HepG2 (cell line): ENCODE measurements around the gene GRIFIN.

Experiments used
- CTCF ChIP-seq: sonication (generic); formaldehyde crosslinking; IDR thresholded peaks from 2 replicates; pipeline ENCODE4 v1.5.0; 2020; ENCODE audit warnings: mild to moderate bottlenecking, missing genetic modification reagents, moderate library complexity
- FOXO4 ChIP-seq: sonication (generic); formaldehyde crosslinking; conservative IDR thresholded peaks from 2 replicates; pipeline ENCODE4 v1.8.1; 2023; ENCODE audit warnings: missing genetic modification reagents
- FUBP1 ChIP-seq: sonication (generic); formaldehyde crosslinking; IDR thresholded peaks from 2 replicates; pipeline ENCODE4 v1.5.1; 2020; ENCODE audit warnings: missing genetic modification reagents, mild to moderate bottlenecking, borderline replicate concordance
- HDAC2 ChIP-seq: sonication (generic); formaldehyde crosslinking; IDR thresholded peaks from 2 replicates; pipeline ENCODE4 v1.4.0; 2020; ENCODE audit warnings: missing genetic modification reagents
- NFE2L1 ChIP-seq: sonication (generic); formaldehyde crosslinking; IDR thresholded peaks from 2 replicates; pipeline ENCODE4 v1.4.0; 2020; ENCODE audit warnings: missing genetic modification reagents, mild to moderate bottlenecking, borderline replicate concordance
- PHF21A ChIP-seq: sonication (generic); formaldehyde crosslinking; IDR thresholded peaks from 2 replicates; pipeline ENCODE4 v1.5.0; 2020; ENCODE audit warnings: mild to moderate bottlenecking, missing genetic modification reagents
- SIX1 ChIP-seq: sonication (generic); formaldehyde crosslinking; IDR thresholded peaks from 2 replicates; pipeline ENCODE4 v1.4.0; 2020; ENCODE audit warnings: missing genetic modification reagents, borderline replicate concordance
- TEAD2 ChIP-seq: sonication (generic); formaldehyde crosslinking; IDR thresholded peaks from 2 replicates; pipeline ENCODE4 v1.9.0; 2021; ENCODE audit warnings: missing genetic modification reagents
- ZBTB1 ChIP-seq: sonication (generic); formaldehyde crosslinking; IDR thresholded peaks from 2 replicates; pipeline ENCODE4 v1.4.0; 2020; ENCODE audit warnings: missing genetic modification reagents, borderline replicate concordance
- ZBTB21 ChIP-seq: sonication (generic); formaldehyde crosslinking; IDR thresholded peaks from 2 replicates; pipeline ENCODE4 v1.4.0; 2020; ENCODE audit warnings: missing genetic modification reagents
- ZFP36 ChIP-seq: fragments of 150-350 bp; IDR thresholded peaks from 2 replicates; pipeline ENCODE4 v1.6.1; 2018; ENCODE audit warnings: borderline replicate concordance, low read length, low read depth; ENCODE audit not compliant: partially characterized antibody
- ZFP41 ChIP-seq: sonication (generic); formaldehyde crosslinking; IDR thresholded peaks from 2 replicates; pipeline ENCODE4 v1.4.0; 2020; ENCODE audit warnings: mild to moderate bottlenecking, missing genetic modification reagents, borderline replicate concordance
- ZKSCAN1 ChIP-seq: fragments of 150-350 bp; IDR thresholded peaks from 2 replicates; pipeline ENCODE4 v1.6.1; 2014; ENCODE audit warnings: low read length

GRCh38 chr7:2452643-2453270 is 23.4 kb downstream of the GRIFIN start:
- TF ChIP-seq CTCF (no peak), FOXO4 (no peak), NFE2L1 (no peak), ZFP41 (CRISPR knock-in tag) (no peak), TEAD2 (CRISPR knock-in tag) (no peak), HDAC2 (no peak), ZFP36 (no peak), FUBP1 (CRISPR knock-in tag) (no peak), ZBTB21 (CRISPR knock-in tag) (no peak), ZKSCAN1 (no peak), SIX1 (CRISPR knock-in tag) (no peak), PHF21A (no peak), ZBTB1 (CRISPR knock-in tag) (no peak)
